ENCODE data around the gene CEP170B. TPM values are rescaled to one million over a fixed set of nuclear protein-coding genes. Genes with fewer than 3 reads are reported as not detected.

The CEP170B gene
- total and polyA plus RNA-seq, 2 of the 8 experiments (the other 6 are each of a cell fraction or from before 2014, with no cell fraction given): 9.1 to 33.8 TPM

GRCh38 chr14:104928391-104929133 lies 63.5 kb downstream of the CEP170B start:
- H2BK20ac ChIP-seq (ENCODE audit: low read length): no peak overlapping the region
- no peak overlapping the region for H2BK120ac ChIP-seq (replicated peaks; ENCODE audit: low read depth, low read length)
- H2BK12ac ChIP-seq (ENCODE audit: low read depth, low read length): no peak overlapping the region
- no peak overlapping the region for H3K23ac ChIP-seq (ENCODE audit: insufficient read length)
- H3K18ac ChIP-seq (ENCODE audit: extremely low read depth, low read length): no peak overlapping the region
- ChIA-PET POLR2A (ENCODE audit: partially characterized antibody) (no interaction called here), CTCF (ENCODE audit: partially characterized antibody) (interaction anchor here (0.6 to 2.2 kb wide), 10 partner anchors 9 to 117 kb away, joined by 3 to 8 read pairs (median 4); no protein-coding TSS in a partner anchor)
- no peaks in the 10 kb centered on the region for H3K79me2 ChIP-seq (ENCODE audit: control insufficient read depth in 1 of 2, insufficient read depth in 2 of 2, low read length in 2 of 2)
- no peak overlapping the region for H2BK15ac ChIP-seq (ENCODE audit: low read length)
- H3K4ac ChIP-seq (replicated peaks; ENCODE audit: insufficient read length, low read depth, low read length): no peak overlapping the region
- H3K27ac ChIP-seq (ENCODE audit: low read depth, low read length): no peak overlapping the region
- H3K9me3 ChIP-seq (ENCODE audit: insufficient read depth in 2 of 2, low read depth in 1 of 2, low read length in 1 of 2): no peaks in the 10 kb centered on the region; a peak in 1 of 4 replicates
- TF ChIP-seq SRF (IDR thresholded peaks at IDR 0.05; ENCODE audit: low read depth, low read length): no peak
- 88% methylated on average over 16 of the region's 17 CpGs; no CpG with 5 or more reads in 1 of the 2 experiments for WGBS, 2 experiments (ENCODE audit: extremely low coverage in 1 of 2, insufficient coverage in 1 of 2, insufficient read length in 1 of 2, insufficient replicate concordance in 2 of 2, low coverage in 1 of 2, low lambda C conversion rate in 2 of 2, missing lambda C conversion rate in 1 of 2)
- no peak overlapping the region for H3K14ac ChIP-seq (ENCODE audit: insufficient read length)
- no peak overlapping the region for H4K91ac ChIP-seq (replicated peaks; ENCODE audit: insufficient read length, low read length)
- FAIRE-seq (no peak), DNase-seq (ENCODE audit: low read depth in 1 of 2, low spot score in 2 of 2) (no peak)
- no peak overlapping the region for H2AFZ ChIP-seq (ENCODE audit: low read length)
- H4K8ac ChIP-seq (ENCODE audit: extremely low read depth, insufficient read depth, low read length): no peak overlapping the region
- H3K4me3 ChIP-seq (ENCODE audit: extremely low read depth in 1 of 4, insufficient read depth in 2 of 4, low read depth in 3 of 4, low read length in 4 of 4): no peak overlapping the region
- H3K4me2 ChIP-seq (ENCODE audit: insufficient read depth in 1 of 2, low read depth in 2 of 2, low read length in 2 of 2): no peak overlapping the region
- no peak overlapping the region for H4K5ac ChIP-seq (ENCODE audit: insufficient read length, low read depth, low read length)
- peaks cover 9% of the 10 kb centered on the region; the same call in 1 of the 2 replicates for H3K23me2 ChIP-seq (ENCODE audit: low read depth, low read length)
- H3K79me1 ChIP-seq (ENCODE audit: low read depth, low read length): no peaks in the 10 kb centered on the region
- peaks cover 0 to 4% (median 0%) of the 10 kb centered on the region in 4 experiments; a peak in 1 of 8 replicates for H3K36me3 ChIP-seq (ENCODE audit: control insufficient read depth in 2 of 4, insufficient read depth in 4 of 4, low read length in 3 of 4)
- H3K4me1 ChIP-seq (replicated peaks in 1 of 4; ENCODE audit: control insufficient read depth in 3 of 4, insufficient read depth in 4 of 4, low read length in 3 of 4): peaks cover 0 to 16% (median 8%) of the 10 kb centered on the region in 4 experiments; a peak in 5 of 7 replicates
- no peak overlapping the region for H2BK5ac ChIP-seq (ENCODE audit: low read depth, low read length)
- peaks cover 0 to 2% of the 10 kb centered on the region in 2 experiments for H4K20me1 ChIP-seq (replicated peaks in 1 of 2; ENCODE audit: control insufficient read depth in 1 of 2, insufficient read depth in 2 of 2, low read length in 2 of 2)
- H2AK5ac ChIP-seq (ENCODE audit: low read depth, low read length): no peak overlapping the region
- peaks cover 22 to 39% (median 32%) of the 10 kb centered on the region in 4 experiments for H3K27me3 ChIP-seq (replicated peaks in 1 of 4; ENCODE audit: control insufficient read depth in 3 of 4, extremely low read depth in 1 of 4, insufficient read depth in 3 of 4, low read length in 3 of 4)
- H3K56ac ChIP-seq (replicated peaks; ENCODE audit: insufficient read length, low read depth, low read length): no peak overlapping the region
- H3K9ac ChIP-seq (replicated peaks in 1 of 4; ENCODE audit: extremely low read depth in 1 of 4, low read depth in 3 of 4, low read length in 3 of 4): no peak overlapping the region

All from H1 (cell line).